Panc1 (cell line): Measurements from ENCODE around the gene FYCO1. TPM values are rescaled to one million over a fixed set of nuclear protein-coding genes. Genes with fewer than 3 reads are reported as not detected.

Source experiments
- ATAC-seq: fragments of 200-7000 bp; cut with Tn5 transposase; 2 replicates; pipeline ENCODE4 v1.9.1; 2020; ENCODE audit warnings: mild to moderate bottlenecking, moderate library complexity
- BruUV-seq: library from RNA; stranded (reverse); fragments of 400-500 nt; replicated peaks from 2 replicates; lab custom pipeline; 2021; lab: Mats Ljungman, UMichigan
- CTCF ChIA-PET: fragments of 300-600 bp; sonication (Branson Sonifier 250); formaldehyde crosslinking; loops from one replicate; lab custom pipeline; 2022; ENCODE audit warnings: antibody characterized with exemption; lab: Charles Lee
- POLR2A ChIA-PET: fragments of 300-600 bp; sonication (Branson Sonifier 250); formaldehyde crosslinking; loops from one replicate; lab custom pipeline; 2022; ENCODE audit warnings: antibody characterized with exemption; lab: Charles Lee
- DNase-seq: peaks from one replicate; pipeline ENCODE4 v3.0.0-alpha.2; 2010; ENCODE audit warnings: low read depth, low spot score
- H3K27ac ChIP-seq: 2 replicates; pipeline ENCODE4 v1.5.1; 2011; ENCODE audit warnings: mild to moderate bottlenecking, low read length, inconsistent platforms
- H3K27me3 ChIP-seq: fragments of 200-500 bp; sonication (Bioruptor generic); 2 replicates; pipeline ENCODE4 v1.6.0; 2014; ENCODE audit warnings: low read length, inconsistent platforms; ENCODE audit not compliant: control insufficient read depth, insufficient read depth
- H3K36me3 ChIP-seq: fragments of 200-500 bp; sonication (Bioruptor generic); 2 replicates; pipeline ENCODE4 v1.5.1; 2014; ENCODE audit warnings: inconsistent platforms, mild to moderate bottlenecking, low read length, moderate library complexity; ENCODE audit not compliant: control insufficient read depth, insufficient read depth
- H3K4me1 ChIP-seq: 2 replicates; pipeline ENCODE4 v1.5.1; 2011; ENCODE audit warnings: inconsistent platforms, mild to moderate bottlenecking, low read length, moderate library complexity; ENCODE audit not compliant: control insufficient read depth, insufficient read depth
- H3K4me3 ChIP-seq, 2 experiments: 2 replicates each; pipeline ENCODE4 v1.5.1; 2011 to 2012; ENCODE audit warnings: low read depth in 2 of 2, low read length in 2 of 2, mild to moderate bottlenecking in 2 of 2, inconsistent platforms in 1 of 2, moderate library complexity in 1 of 2
- H3K9me3 ChIP-seq: fragments of 200-500 bp; sonication (Bioruptor generic); 2 replicates; pipeline ENCODE4 v1.5.1; 2014; ENCODE audit warnings: low read depth, mild to moderate bottlenecking, inconsistent platforms, low read length, moderate library complexity; ENCODE audit not compliant: control insufficient read depth, insufficient read depth
- CTCF ChIP-seq: fragments of 450-650 bp; IDR thresholded peaks from 2 replicates; pipeline ENCODE4 v1.5.1; 2017; ENCODE audit warnings: mild to moderate bottlenecking
- POLR2AphosphoS5 ChIP-seq: IDR thresholded peaks from 2 replicates; pipeline ENCODE4 v1.6.1; 2012; ENCODE audit warnings: mild to moderate bottlenecking, low read depth, low read length, moderate library complexity
- REST ChIP-seq, 2 experiments: IDR thresholded peaks; 2 replicates each; pipeline ENCODE4 v1.6.1; 2011 to 2012; ENCODE audit warnings: low read depth in 2 of 2, control low read depth in 1 of 2, low read length in 1 of 2, mild to moderate bottlenecking in 1 of 2, moderate library complexity in 1 of 2; ENCODE audit not compliant: insufficient read depth in 1 of 2
- SIN3A ChIP-seq: IDR thresholded peaks from 2 replicates; pipeline ENCODE4 v1.6.1; 2012; ENCODE audit warnings: low read depth, mild to moderate bottlenecking, low read length, moderate library complexity, borderline replicate concordance; ENCODE audit not compliant: insufficient read depth
- TCF7L2 ChIP-seq: IDR thresholded peaks from 2 replicates; pipeline ENCODE4 v1.6.1; 2011; ENCODE audit warnings: mild to moderate bottlenecking, low read depth, low read length, inconsistent platforms
- in situ Hi-C: cut with HindIII; loops from 2 replicates; pipeline ENCODE4 v1.10.0; 2016; ENCODE audit warnings: low sequenced_read_pairs, low pct_unique_long_range_greater_than_20kb
- intact Hi-C: fragments of 100-400 bp; cut with micrococcal nuclease; formaldehyde crosslinking; loops from one replicate; pipeline ENCODE4 v1.10.0; 2022; ENCODE audit not compliant: unreplicated experiment
- total RNA-seq: library from RNA; stranded (reverse); gene quantifications from one replicate; pipeline ENCODE4 v1.2.1, GENCODE V29; 2021; ENCODE audit not compliant: unreplicated experiment

The FYCO1 gene
- total RNA-seq, 1 experiment from 2014 or later, result 8.7 TPM

- ChIA-PET POLR2A (no interaction called here), CTCF (no interaction called here)
- H3K36me3 ChIP-seq, result no peaks in the 10 kb centered on the region
- H3K4me3 ChIP-seq, result no peak overlapping the region
- in situ Hi-C loops, result no loop called here
- TF ChIP-seq SIN3A (no peak), REST (IDR thresholded peaks at IDR 0.05; ENCODE audit: insufficient read depth in 1 of 2, low read depth in 2 of 2, low read length in 1 of 2) (no peak), CTCF (no peak), TCF7L2 (no peak), POLR2AphosphoS5 (no peak)
- no peak for DNase-seq
- no peaks in the 10 kb centered on the region for H3K9me3 ChIP-seq
- no peak for ATAC-seq
- H3K4me1 ChIP-seq, result no peaks in the 10 kb centered on the region
- BruUV-seq, result no TSS peak
- H3K27me3 ChIP-seq, result peaks cover 2% of the 10 kb centered on the region; the same call in 1 of the 2 replicates
- no peak overlapping the region for H3K27ac ChIP-seq
- intact Hi-C loops, result no loop called here
Measured at GRCh38 chr3:45895686-45896468, 99.7 kb downstream of the FYCO1 start.

GRCh38 chr3:45894015-45894414 lies 101.6 kb downstream of the FYCO1 start:
- ATAC-seq (no peak), DNase-seq (no peak)
- POLR2A ChIA-PET, result no interaction called here
- no peak overlapping the region for H3K27ac ChIP-seq
- H3K36me3 ChIP-seq, result no peaks in the 10 kb centered on the region
- BruUV-seq, result no TSS peak
- intact Hi-C loops (no loop called here), in situ Hi-C loops (no loop called here)
- no peak for TF ChIP-seq SIN3A
- no peak for TF ChIP-seq POLR2AphosphoS5
- TF ChIP-seq REST (IDR thresholded peaks at IDR 0.05; ENCODE audit: insufficient read depth in 1 of 2, low read depth in 2 of 2, low read length in 1 of 2), result no peak
- TF ChIP-seq CTCF, result no peak
- no peak for TF ChIP-seq TCF7L2
- no peaks in the 10 kb centered on the region for H3K4me1 ChIP-seq
- H3K27me3 ChIP-seq, result peaks cover 2% of the 10 kb centered on the region; the same call in 1 of the 2 replicates
- H3K9me3 ChIP-seq, result no peaks in the 10 kb centered on the region
- CTCF ChIA-PET, result no interaction called here
- no peak overlapping the region for H3K4me3 ChIP-seq
